Mesothelial cell of epicardium (in vitro differentiated cells): ENCODE results near the gene DPP6. TPM values are rescaled to one million over a fixed set of nuclear protein-coding genes. Genes with fewer than 3 reads are reported as not detected.

Experiments
- DNase-seq, 2 experiments: peaks; one replicate each; pipeline ENCODE4 v3.0.0; 2021; ENCODE audit warnings: low spot score in 2 of 2; ENCODE audit not compliant: unreplicated experiment in 2 of 2
- H3K27ac Mint-ChIP-seq: 2 replicates; pipeline ENCODE4 v1.8.0; 2021; ENCODE audit warnings: mixed read lengths
- H3K27me3 Mint-ChIP-seq: 2 replicates; pipeline ENCODE4 v1.8.0; 2021; ENCODE audit warnings: low read depth, mixed read lengths
- H3K36me3 Mint-ChIP-seq: 2 replicates; pipeline ENCODE4 v1.8.0; 2021; ENCODE audit warnings: mixed read lengths
- H3K4me1 Mint-ChIP-seq: 2 replicates; pipeline ENCODE4 v1.8.0; 2021; ENCODE audit warnings: mixed read lengths
- H3K4me3 Mint-ChIP-seq: 2 replicates; pipeline ENCODE4 v1.8.0; 2021; ENCODE audit warnings: mild to moderate bottlenecking, moderate library complexity, mixed read lengths
- H3K9me3 Mint-ChIP-seq: 2 replicates; pipeline ENCODE4 v1.8.0; 2021; ENCODE audit warnings: mixed read lengths
- CTCF ChIP-seq: fragments of 200-600 bp; sonication (generic); IDR thresholded peaks from one replicate; pipeline ENCODE4 v1.5.0; 2021; ENCODE audit warnings: antibody characterized with exemption; ENCODE audit not compliant: unreplicated experiment
- total RNA-seq: library from RNA; stranded (reverse); gene quantifications from 3 replicates; pipeline ENCODE4 v1.2.1, GENCODE V29; 2021

Gene DPP6
- total RNA-seq, 1 donor from 2014 or later, result 0.09 TPM

- no peaks in the 10 kb centered on the region for H3K9me3 Mint-ChIP-seq
- DNase-seq, result no peak
- no peak for TF ChIP-seq CTCF
- H3K27ac Mint-ChIP-seq, result no peak overlapping the region
- no peaks in the 10 kb centered on the region for H3K36me3 Mint-ChIP-seq
- no peaks in the 10 kb centered on the region for H3K27me3 Mint-ChIP-seq
- no peaks in the 10 kb centered on the region for H3K4me1 Mint-ChIP-seq
- no peak overlapping the region for H3K4me3 Mint-ChIP-seq
Observed at GRCh38 chr7:154375956-154376355, 323.8 kb downstream of the DPP6 start.

- no peak overlapping the region for H3K4me3 Mint-ChIP-seq
- no peaks in the 10 kb centered on the region for H3K9me3 Mint-ChIP-seq
- H3K4me1 Mint-ChIP-seq, result no peaks in the 10 kb centered on the region
- no peak for TF ChIP-seq CTCF
- H3K36me3 Mint-ChIP-seq, result no peaks in the 10 kb centered on the region
- H3K27me3 Mint-ChIP-seq, result no peaks in the 10 kb centered on the region
- H3K27ac Mint-ChIP-seq, result no peak overlapping the region
- no peak for DNase-seq
Observed at GRCh38 chr7:154380771-154381170, 328.6 kb downstream of the DPP6 start.

- DNase-seq, result no peak
- no peaks in the 10 kb centered on the region for H3K9me3 Mint-ChIP-seq
- no peaks in the 10 kb centered on the region for H3K27me3 Mint-ChIP-seq
- TF ChIP-seq CTCF, result no peak
- no peaks in the 10 kb centered on the region for H3K4me1 Mint-ChIP-seq
- H3K36me3 Mint-ChIP-seq, result no peaks in the 10 kb centered on the region
- H3K27ac Mint-ChIP-seq, result no peak overlapping the region
- no peak overlapping the region for H3K4me3 Mint-ChIP-seq
Observed at GRCh38 chr7:154383045-154383444, 330.8 kb downstream of the DPP6 start.

GRCh38 chr7:154385214-154385613, 333.0 kb downstream of the DPP6 start:
- Mint-ChIP-seq H3K36me3 (no peaks in the 10 kb centered on the region), H3K4me1 (no peaks in the 10 kb centered on the region), H3K27me3 (peaks cover 1% of the 10 kb centered on the region), H3K9me3 (no peaks in the 10 kb centered on the region), H3K27ac (no peak overlapping the region), H3K4me3 (no peak overlapping the region)
- no peak for DNase-seq
- no peak for TF ChIP-seq CTCF

- Mint-ChIP-seq H3K4me3 (no peak overlapping the region), H3K36me3 (no peaks in the 10 kb centered on the region), H3K27ac (no peak overlapping the region), H3K27me3 (peaks cover 3% of the 10 kb centered on the region), H3K4me1 (no peaks in the 10 kb centered on the region), H3K9me3 (no peaks in the 10 kb centered on the region)
- DNase-seq, result no peak
- no peak for TF ChIP-seq CTCF
Observed at GRCh38 chr7:154387252-154387651, 335.1 kb downstream of the DPP6 start.

GRCh38 chr7:154388412-154388811, 336.2 kb downstream of the DPP6 start:
- Mint-ChIP-seq H3K27me3 (peaks cover 3% of the 10 kb centered on the region), H3K36me3 (no peaks in the 10 kb centered on the region), H3K9me3 (no peaks in the 10 kb centered on the region), H3K4me3 (no peak overlapping the region), H3K4me1 (no peaks in the 10 kb centered on the region), H3K27ac (no peak overlapping the region)
- no peak for DNase-seq
- no peak for TF ChIP-seq CTCF
